ENCODE data around the gene ADK.

The ADK gene

DNA sequence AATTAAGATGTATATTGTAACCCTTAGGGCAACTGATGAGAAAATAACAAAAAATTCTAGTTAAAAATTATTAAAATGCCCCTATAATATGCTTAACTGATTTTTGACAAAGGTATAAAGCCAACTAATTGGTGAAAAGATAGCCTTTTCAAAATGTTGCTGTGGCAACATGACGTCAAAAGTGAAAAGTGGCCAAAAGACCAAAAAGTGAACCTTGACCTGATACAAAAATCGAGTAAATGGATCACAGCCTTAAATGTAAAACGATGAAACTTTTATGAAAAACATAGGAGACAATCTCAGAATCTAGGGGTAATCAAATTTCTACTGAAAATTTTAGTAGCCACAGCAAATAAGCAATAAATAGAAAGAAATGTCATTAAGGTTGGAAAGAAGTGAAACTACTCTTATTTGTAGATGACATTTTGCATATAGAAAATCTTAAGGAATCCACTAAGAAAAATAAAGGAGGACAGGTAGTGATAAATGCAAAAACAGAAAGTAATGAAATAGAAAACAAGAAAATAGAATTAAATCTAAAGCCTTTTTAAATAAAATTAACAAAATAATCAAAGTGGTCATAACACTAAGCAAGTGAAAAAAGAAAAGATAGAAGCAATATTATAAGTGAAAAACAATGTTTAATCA is 285.6 kb downstream of the ADK start:
- H3K4me2 ChIP-seq (ENCODE audit: low read length) = no peak overlapping the region
- peaks cover 10% of the 10 kb centered on the region for H3K4me1 ChIP-seq

DNA sequence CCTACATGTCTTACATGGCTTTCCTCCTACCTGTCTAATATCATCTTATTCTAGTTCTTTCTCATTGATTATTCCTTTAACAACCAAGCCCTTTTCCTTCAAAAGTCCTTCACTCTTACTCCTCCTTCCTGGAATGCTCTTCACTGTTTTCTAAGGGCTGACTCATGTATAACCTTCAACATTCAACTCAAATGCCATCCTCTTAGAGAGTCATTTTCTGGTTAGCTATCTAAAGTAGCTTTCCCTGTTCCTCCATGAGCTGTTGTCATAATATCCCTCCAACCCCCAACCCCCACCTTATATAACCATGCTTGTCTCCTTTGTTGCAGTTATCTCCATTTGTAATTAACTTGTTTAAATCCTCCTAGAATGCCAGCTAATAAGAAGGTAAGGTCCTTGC is 286.8 kb downstream of the ADK start:
- no peak overlapping the region for H3K4me2 ChIP-seq (ENCODE audit: low read length)
- TF ChIP-seq, protein P1, sequence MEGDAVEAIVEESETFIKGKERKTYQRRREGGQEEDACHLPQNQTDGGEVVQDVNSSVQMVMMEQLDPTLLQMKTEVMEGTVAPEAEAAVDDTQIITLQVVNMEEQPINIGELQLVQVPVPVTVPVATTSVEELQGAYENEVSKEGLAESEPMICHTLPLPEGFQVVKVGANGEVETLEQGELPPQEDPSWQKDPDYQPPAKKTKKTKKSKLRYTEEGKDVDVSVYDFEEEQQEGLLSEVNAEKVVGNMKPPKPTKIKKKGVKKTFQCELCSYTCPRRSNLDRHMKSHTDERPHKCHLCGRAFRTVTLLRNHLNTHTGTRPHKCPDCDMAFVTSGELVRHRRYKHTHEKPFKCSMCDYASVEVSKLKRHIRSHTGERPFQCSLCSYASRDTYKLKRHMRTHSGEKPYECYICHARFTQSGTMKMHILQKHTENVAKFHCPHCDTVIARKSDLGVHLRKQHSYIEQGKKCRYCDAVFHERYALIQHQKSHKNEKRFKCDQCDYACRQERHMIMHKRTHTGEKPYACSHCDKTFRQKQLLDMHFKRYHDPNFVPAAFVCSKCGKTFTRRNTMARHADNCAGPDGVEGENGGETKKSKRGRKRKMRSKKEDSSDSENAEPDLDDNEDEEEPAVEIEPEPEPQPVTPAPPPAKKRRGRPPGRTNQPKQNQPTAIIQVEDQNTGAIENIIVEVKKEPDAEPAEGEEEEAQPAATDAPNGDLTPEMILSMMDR (IDR thresholded peaks at IDR 0.05) = no peak
- H3K9ac ChIP-seq = no peak overlapping the region
- H3K4me3 ChIP-seq (ENCODE audit: low read depth, low read length) = no peak overlapping the region
- H2AFZ ChIP-seq = no peak overlapping the region
- H3K36me3 ChIP-seq (ENCODE audit: control insufficient read depth, insufficient read depth, low read length) = no peaks in the 10 kb centered on the region
- H3K4me1 ChIP-seq = peaks cover 9% of the 10 kb centered on the region
- H3K9me3 ChIP-seq (ENCODE audit: control insufficient read depth, low read length) = no peaks in the 10 kb centered on the region
- no peak overlapping the region for H3K27ac ChIP-seq
- no peaks in the 10 kb centered on the region for H3K27me3 ChIP-seq (ENCODE audit: control insufficient read depth, insufficient read depth, low read length)
- H3K79me2 ChIP-seq = no peaks in the 10 kb centered on the region

More for the DNA sequence above, 285.6 kb downstream of the ADK start:
- TF ChIP-seq, protein P1 (IDR thresholded peaks at IDR 0.05) = no peak
- no peak overlapping the region for H3K27ac ChIP-seq
- no peaks in the 10 kb centered on the region for H3K36me3 ChIP-seq (ENCODE audit: control insufficient read depth, insufficient read depth, low read length)
- no peaks in the 10 kb centered on the region for H3K9me3 ChIP-seq (ENCODE audit: control insufficient read depth, low read length)
- no peak overlapping the region for H2AFZ ChIP-seq
- H3K9ac ChIP-seq = no peak overlapping the region
- H3K4me3 ChIP-seq (ENCODE audit: low read depth, low read length) = no peak overlapping the region
- no peaks in the 10 kb centered on the region for H3K79me2 ChIP-seq
- H3K27me3 ChIP-seq (ENCODE audit: control insufficient read depth, insufficient read depth, low read length) = no peaks in the 10 kb centered on the region

DNA sequence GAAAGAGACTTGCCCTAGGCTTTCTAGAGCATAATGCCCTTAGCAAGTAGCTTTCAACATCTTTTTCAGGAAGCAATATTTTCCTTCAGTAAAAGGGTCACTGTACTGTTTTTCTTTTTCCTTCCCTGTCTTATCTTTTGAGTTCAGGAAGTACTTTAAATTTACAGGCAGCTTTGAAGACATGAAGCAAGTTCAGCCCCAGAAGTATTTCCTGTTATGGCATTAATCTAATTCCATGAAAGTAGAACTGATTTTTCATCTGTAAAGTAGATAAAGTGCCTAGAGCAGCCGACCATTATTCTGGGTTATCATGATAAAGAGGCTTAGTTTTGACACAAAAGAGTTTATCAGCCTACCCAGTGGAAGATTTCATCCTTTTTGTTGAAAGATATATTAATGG is 288.2 kb downstream of the ADK start:
- Histone ChIP-seq H3K4me3 (ENCODE audit: low read depth, low read length) (no peak overlapping the region), H3K27me3 (ENCODE audit: control insufficient read depth, insufficient read depth, low read length) (no peaks in the 10 kb centered on the region), H3K4me1 (no peaks in the 10 kb centered on the region), H3K4me2 (ENCODE audit: low read length) (no peak overlapping the region), H3K79me2 (no peaks in the 10 kb centered on the region), H3K9ac (no peak overlapping the region), H3K27ac (no peak overlapping the region), H3K36me3 (ENCODE audit: control insufficient read depth, insufficient read depth, low read length) (no peaks in the 10 kb centered on the region), H2AFZ (no peak overlapping the region), H3K9me3 (ENCODE audit: control insufficient read depth, low read length) (no peaks in the 10 kb centered on the region)
- TF ChIP-seq, protein P1 (IDR thresholded peaks at IDR 0.05) = no peak

DNA sequence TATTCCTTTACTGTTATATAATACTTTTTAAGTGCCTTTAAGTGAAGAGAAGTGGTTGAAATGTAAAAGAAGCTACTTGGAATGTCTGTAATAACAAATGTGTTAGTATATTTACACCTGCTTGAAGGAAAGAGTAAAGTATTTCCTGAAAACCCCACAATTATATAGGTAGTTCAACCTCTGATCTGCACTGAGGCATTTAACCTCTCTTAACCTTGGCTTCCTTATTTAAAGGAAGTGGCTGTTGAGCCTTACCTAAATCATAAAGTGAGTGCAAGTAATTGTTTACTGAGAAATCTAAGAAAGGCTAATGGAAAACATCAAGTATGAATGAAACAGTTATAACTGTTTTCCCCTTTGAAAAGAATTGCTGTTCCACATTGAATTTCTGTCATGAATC is 294.5 kb downstream of the ADK start:
- no peaks in the 10 kb centered on the region for H3K79me2 ChIP-seq
- no peak overlapping the region for H3K9ac ChIP-seq
- no peak overlapping the region for H2AFZ ChIP-seq
- H3K27me3 ChIP-seq (ENCODE audit: control insufficient read depth, insufficient read depth, low read length) = no peaks in the 10 kb centered on the region
- H3K36me3 ChIP-seq (ENCODE audit: control insufficient read depth, insufficient read depth, low read length) = no peaks in the 10 kb centered on the region
- no peaks in the 10 kb centered on the region for H3K9me3 ChIP-seq (ENCODE audit: control insufficient read depth, low read length)
- H3K4me3 ChIP-seq (ENCODE audit: low read depth, low read length) = no peak overlapping the region
- H3K4me2 ChIP-seq (ENCODE audit: low read length) = no peak overlapping the region
- TF ChIP-seq, protein P1 (IDR thresholded peaks at IDR 0.05) = no peak
- H3K4me1 ChIP-seq = no peaks in the 10 kb centered on the region
- no peak overlapping the region for H3K27ac ChIP-seq

DNA sequence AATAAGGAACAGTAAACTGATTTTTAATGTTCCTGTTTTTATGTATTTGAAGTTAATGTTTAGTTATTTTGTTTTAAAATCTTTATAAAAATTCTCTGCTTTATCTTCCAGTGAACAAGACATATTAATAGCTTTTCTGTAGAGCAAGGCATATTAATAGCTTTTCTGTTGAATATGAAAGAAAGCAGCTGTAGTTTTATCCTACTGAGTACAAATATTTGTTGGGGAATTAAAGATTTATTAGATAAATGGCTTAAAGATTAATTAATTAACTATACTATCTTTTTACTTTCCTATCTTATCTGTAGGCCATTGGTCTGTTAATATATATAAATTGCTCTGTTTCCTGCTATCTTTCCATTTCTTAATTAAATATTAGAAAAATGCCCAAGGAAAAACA is 299.6 kb downstream of the ADK start:
- Histone ChIP-seq H3K4me2 (ENCODE audit: low read length) (no peak overlapping the region), H3K9me3 (ENCODE audit: control insufficient read depth, low read length) (no peaks in the 10 kb centered on the region), H3K36me3 (ENCODE audit: control insufficient read depth, insufficient read depth, low read length) (no peaks in the 10 kb centered on the region), H3K4me3 (ENCODE audit: low read depth, low read length) (no peak overlapping the region), H3K79me2 (no peaks in the 10 kb centered on the region), H3K27me3 (ENCODE audit: control insufficient read depth, insufficient read depth, low read length) (no peaks in the 10 kb centered on the region), H2AFZ (no peak overlapping the region), H3K4me1 (no peaks in the 10 kb centered on the region), H3K27ac (no peak overlapping the region), H3K9ac (no peak overlapping the region)
- TF ChIP-seq, protein P1 (IDR thresholded peaks at IDR 0.05) = no peak

All from parathyroid adenoma (tissue), 2 donors.